GM20431 (cell line): ENCODE measurements around the gene WRAP73.

Source experiments
- in situ Hi-C: fragments of 300-500 bp; cut with MseI, MboI; formaldehyde crosslinking; loops from one replicate; pipeline ENCODE4 v1.15.0; 2020; ENCODE audit warnings: low sequenced_read_pairs; ENCODE audit not compliant: unreplicated experiment

WRAP73 gene

DNA sequence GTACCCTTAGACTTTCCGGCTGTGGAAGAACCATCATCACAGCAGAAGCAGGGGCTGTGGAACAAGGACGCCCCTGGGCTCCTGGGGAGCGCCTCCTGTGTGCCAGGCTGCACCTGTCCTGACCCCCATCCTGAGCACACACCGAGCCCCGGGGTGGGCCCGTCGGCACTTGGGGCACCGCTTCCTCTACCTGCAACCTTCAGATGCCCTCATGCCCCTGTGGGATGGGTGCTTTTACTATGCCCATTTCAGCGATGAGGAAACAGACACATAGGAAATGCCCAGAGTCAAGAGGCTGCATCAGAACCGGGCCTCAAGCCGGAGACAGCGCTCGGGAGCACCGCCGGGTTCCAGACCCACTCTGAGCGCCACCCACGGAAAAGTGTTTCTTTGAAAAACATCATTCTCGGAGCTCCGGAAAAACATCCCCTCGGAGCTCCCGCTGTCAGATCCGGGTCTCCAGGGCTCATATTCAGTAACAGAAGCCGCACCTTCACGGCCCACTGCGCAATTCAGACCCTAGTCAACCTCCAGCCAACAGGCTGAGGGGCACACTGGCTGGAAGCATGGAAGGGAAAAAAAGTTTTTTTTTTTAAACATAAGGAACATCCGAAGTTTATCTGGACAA, 17.1 kb downstream of the WRAP73 start:
- in situ Hi-C loops, result no loop called here

DNA sequence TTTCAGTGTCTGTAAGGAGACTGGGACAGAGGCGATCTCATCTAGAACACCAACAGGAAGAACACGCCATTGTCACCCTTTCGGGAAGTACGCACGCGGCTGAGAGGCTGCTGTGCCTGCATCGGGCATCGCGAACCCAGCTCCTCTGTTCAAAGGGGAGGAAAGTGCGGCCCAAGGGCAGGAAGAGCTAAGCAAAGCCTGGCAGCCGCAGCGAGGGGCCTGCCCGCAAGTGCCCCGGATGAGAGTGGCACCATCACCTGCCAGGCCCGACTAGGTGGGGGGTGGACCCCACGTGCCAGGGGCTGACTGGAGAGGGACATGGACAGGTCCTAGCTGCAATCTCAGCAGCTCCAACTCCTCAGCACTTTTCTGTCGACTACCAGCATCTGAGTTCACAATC, 17.6 kb downstream of the WRAP73 start:
- in situ Hi-C loops, result no loop called here

DNA sequence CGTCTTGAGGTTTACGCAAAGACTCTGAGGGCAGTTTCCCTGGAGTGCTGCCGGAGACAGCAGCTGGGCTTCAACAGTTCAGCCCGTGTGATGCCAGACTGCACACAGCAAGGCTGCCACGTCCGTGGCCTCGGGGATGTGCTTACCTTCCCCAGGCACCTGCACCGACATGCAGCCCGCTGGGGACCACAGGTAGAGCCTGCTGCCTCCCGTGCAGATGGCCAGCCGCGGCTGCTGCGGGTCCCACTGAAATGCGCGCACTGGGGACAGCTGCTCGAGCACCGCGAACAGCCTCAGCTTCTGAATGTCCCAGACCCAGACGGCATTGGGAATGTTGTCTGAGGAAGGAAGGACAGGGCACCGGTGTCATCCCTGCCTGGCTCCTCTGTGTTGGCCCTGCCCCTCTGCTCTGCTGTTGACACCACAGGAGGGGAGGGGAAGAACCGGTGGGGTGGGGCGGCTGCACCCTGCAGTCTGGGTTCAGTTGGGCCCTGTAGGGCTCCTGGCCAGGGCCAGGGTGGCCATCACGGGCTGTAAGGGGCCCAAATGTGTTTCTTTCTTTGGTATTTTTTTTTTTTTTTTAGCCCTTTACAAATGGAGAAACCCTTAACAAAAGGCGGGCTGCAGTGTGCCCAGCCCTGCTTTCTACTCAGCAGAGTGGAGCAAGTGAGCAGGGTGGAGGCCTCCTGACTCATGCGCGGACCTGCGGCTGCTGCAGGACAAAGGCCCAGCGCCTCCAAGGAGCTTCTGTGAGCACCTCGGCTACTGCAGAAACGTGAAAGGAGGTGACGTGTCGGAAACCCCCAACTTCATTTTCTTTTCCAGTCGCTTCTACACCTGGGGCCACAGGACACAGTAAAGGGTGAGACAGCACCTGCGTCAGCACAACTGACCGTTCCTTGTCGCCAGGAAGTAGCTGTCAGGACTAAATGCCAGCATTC, 18.3 kb downstream of the WRAP73 start:
- in situ Hi-C loops, result no loop called here

GRCh38 chr1:3630914-3631313, 19.0 kb downstream of the WRAP73 start:
- in situ Hi-C loops, result no loop called here

DNA sequence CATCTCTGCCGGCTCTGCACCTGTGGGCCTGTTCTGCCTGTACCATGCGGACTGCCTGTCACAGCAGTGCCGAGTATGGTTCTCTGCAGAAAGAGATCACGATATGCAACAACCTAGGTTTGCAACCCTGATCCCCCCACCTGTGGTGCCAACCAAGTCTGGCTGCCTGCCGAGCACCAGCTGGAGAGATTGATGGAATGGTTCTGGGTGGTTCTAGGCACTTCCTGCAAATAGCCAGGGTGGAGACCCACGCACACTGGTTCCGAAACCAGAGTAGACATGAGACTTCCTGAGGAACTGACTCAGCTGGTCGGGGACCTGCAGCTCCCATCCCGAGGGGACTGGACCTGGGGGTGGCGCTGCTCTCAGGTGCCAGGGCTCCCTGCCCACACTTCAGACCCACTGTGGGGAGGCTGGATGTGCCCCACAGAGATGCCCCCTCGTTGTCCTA, 19.7 kb downstream of the WRAP73 start:
- in situ Hi-C loops, result no loop called here

- in situ Hi-C loops, result loop anchor here (10.0 kb wide), 1 partner anchor 95 kb away; no protein-coding TSS in a partner anchor
These were observed 20.2 kb downstream of the WRAP73 start for GRCh38 chr1:3629561-3630160.

- in situ Hi-C loops, result loop anchor here (10.0 kb wide), 1 partner anchor 96 kb away; no protein-coding TSS in a partner anchor
These were observed 21.5 kb downstream of the WRAP73 start for GRCh38 chr1:3628445-3628844.

DNA sequence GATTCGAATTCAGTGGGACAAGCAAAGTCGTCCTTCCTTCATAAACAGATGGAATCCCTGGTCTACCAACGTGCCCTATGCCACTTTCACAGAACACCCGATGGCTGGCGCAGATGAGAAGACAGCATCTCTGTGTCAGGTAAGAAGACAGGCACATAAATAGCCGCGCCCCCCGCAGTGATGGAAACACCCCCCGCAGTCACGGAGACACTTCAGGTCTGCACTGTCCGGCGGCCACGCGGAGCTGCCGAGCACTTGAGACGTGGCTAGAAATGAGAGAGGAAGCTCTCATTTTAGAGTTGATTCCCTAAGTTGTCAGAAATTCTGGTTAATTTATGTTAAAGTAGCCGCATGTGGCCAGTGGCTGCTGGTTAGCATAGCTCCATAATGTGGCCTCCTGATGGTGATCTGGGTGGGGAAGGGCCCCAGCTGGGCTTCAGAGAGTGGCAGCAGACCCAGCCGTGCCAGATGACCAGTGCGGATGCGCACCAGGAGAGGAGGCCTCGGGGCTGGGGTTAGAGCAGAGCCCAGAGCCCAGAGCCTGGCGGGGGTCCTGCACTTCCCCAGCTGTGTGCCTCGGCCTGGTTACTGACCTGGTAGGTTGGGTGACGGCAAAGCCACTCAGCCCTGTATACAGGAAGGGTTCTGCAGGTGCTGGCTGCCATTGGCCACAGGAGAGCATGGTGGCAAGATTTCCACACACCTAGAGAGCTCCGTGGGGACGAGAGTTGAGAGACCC, 22.2 kb downstream of the WRAP73 start:
- in situ Hi-C loops, result loop anchor here (10.0 kb wide), 1 partner anchor 97 kb away; no protein-coding TSS in a partner anchor

DNA sequence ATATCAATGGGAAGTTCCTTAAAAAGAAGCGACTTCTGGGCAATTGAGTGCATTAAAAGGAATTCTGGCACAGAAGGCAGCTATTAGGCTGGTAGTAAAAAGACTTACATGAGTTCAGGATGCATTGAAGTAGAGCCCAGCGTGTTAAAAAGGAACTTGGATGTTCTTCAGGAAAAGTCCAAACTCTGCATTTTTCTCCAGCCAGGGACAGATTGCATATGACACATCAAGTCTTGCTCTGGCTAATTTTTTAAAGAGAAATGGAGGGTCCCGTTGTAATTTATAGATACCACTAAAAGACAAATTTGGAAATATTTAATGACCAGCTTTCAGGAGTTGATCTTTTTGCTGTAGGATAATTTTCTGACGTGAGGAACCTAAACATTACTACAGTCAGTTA, 23.9 kb downstream of the WRAP73 start:
- in situ Hi-C loops, result loop anchor here (10.0 kb wide), 1 partner anchor 99 kb away; no protein-coding TSS in a partner anchor

DNA sequence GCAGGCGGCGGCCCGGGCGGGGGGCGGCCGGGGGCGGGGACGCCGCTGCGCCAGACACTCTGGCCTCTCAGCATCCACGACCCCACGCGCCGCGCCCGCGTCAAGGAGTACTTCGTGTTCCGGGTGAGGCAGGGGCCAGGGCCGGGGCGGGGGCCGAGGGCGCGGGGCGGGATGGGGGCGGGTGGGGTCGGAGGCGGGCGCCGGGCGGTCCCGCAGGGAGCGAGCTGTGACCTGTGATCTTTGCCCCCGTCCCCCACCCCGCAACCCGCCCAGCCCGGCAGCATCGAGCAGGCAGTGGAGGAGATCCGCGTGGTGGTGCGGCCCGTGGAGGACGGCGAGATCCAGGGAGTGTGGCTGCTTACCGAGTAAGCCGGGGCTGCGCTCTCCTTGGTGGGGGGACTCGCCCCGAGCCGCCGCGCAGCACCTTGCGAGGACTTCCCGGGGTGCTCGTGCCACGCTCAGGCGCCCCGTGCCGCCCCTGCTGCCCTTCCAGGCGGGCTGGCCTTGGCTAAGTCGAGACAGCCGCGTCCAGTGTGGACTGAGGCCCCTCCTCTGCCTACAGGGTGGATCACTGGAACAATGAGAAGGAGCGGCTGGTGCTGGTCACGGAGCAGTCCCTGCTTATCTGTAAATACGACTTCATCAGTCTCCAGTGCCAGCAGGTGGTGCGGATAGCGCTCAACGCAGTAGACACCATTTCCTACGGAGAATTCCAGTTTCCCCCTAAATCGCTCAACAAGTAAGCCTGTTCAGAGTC, 24.6 kb downstream of the WRAP73 start:
- in situ Hi-C loops, result loop anchor here (10.0 kb wide), 1 partner anchor 99 kb away; no protein-coding TSS in a partner anchor

DNA sequence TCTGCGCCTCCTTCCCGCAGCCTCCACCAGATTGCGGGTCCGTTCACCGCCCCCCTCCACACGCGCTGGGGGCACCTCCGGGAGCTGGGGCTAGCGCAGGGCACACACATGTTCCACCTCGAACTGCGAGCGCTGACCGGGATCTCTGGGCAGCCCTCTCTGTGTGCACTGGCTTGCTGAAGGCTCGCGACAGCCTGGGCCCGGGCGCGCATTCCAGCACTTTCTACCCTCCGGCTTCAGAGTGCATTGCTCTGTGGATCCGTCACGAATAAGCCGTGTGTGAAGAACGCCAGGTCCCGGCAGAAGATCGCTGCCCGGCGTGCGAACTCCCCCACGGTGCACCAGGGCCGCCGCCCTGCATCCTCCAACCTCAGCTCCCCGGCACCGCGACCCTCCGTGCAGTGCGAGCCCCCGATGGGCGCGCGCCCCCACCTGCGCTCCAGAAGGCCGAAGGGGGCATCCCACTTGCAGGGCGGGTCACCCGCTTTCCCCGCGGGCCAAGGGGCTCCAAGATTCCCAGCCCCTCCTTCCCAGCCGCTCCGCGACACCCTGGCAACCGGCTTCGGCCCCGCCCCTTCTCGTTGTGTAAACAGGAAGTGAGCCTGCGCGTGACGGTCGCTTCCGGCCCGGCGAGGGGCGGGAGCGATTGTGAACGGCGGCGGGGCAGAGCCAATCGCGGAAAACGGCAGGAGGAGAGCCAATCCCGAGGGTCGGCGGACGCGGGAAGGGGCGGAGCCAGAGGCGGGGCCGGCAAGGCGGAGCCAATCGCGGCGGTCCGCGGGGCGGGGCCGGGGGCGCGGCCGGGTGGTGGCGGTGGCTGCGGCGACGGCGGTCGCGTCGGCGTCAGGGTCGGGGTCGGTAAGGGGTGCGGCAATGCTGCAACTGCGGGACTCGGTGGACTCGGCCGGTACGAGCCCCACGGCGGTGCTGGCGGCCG, 25.4 kb downstream of the WRAP73 start, which contains the start of gene TPRG1L:
Gene TPRG1L (plus strand): TSS at position 816 of the 937 bp plus-strand sequence. CDS start 58 bp downstream, at position 874.
- in situ Hi-C loops, result loop anchor here (10.0 kb wide), 1 partner anchor 100 kb away; no protein-coding TSS in a partner anchor

DNA sequence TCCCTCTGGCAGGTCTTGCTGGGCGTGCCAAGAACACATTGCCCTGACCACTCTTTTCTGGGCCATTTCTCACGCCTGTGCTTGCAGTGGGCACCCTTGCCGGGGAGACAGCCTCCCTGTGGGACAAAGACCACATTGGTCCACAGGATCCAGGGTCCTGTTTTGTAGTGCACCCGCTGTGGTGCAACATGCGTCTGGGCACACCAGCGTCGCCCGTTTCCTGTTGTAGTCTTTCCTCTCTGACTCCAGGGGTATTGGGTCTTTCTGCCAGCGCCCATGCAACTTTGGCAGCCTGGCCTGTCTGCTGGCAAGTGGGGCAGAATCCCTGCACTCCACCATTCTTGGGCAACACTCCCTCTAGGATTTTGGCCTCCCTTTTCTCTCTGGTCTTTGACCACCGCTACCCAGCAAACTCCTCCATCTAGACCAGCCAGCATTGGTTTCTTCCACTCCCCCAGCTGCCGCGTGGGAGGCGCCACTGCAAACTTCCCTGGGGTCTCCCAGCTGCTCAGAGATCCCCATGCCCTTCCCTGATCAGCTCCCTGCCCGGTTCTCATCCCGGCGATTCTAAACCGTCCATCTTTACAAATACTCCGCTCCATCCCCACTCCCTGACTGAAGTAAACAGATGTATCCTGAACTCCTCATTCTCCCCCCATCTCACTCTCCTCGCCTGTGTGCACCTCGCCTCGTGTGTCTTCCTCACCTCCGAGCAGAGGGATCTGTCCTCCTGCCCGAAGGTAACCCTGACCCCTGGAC, 26.3 kb downstream of the WRAP73 start:
- in situ Hi-C loops, result loop anchor here (10.0 kb wide), 1 partner anchor 101 kb away; no protein-coding TSS in a partner anchor

DNA sequence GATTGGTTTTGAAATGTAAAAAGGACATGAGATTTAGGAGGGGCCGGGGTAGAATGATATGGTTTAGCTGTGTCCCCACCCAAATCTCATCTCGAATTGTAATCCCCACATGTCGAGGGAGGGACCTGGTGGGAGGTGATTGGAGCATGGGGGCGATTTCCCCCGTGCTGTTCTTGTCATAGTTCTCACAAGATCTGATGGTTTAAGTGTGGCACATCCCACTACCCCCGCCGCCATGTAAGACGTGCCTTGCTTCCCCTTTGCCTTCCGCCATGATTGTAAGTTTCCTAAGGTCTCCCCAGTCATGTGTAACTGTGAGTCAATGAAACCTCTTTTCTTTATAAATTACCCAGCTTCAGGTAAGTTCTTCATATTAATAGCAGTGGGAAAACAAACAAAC, 27.8 kb downstream of the WRAP73 start:
- in situ Hi-C loops, result loop anchor here (10.0 kb wide), 1 partner anchor 103 kb away; no protein-coding TSS in a partner anchor

DNA sequence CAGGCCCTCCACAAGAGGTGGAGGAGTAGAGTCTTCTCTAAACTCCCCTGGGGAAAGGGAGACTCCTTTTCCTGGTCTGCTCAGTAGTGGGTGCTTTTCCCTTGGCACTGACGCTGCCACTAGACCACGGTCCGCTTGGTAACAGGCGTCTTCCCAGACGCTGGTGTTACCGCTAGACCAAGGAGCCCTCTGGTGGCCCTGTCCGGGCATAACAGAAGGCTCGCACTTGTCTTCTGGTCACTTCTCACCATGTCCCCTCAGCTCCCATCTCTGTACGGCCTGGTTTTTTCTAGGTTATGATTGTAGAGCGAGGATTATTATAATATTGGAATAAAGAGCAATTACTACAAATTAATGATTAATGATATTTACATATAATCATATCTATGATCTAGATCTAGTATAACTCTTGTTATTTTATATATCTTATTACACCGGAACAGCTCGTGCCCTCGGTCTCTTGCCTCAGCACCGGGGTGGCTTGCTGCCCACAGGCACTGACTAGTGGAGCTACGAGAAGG, 28.7 kb downstream of the WRAP73 start:
- in situ Hi-C loops, result loop anchor here (10.0 kb wide), 1 partner anchor 104 kb away; no protein-coding TSS in a partner anchor

GRCh38 chr1:3620708-3621107, 29.2 kb downstream of the WRAP73 start:
- in situ Hi-C loops, result loop anchor here (10.0 kb wide), 1 partner anchor 104 kb away; no protein-coding TSS in a partner anchor

DNA sequence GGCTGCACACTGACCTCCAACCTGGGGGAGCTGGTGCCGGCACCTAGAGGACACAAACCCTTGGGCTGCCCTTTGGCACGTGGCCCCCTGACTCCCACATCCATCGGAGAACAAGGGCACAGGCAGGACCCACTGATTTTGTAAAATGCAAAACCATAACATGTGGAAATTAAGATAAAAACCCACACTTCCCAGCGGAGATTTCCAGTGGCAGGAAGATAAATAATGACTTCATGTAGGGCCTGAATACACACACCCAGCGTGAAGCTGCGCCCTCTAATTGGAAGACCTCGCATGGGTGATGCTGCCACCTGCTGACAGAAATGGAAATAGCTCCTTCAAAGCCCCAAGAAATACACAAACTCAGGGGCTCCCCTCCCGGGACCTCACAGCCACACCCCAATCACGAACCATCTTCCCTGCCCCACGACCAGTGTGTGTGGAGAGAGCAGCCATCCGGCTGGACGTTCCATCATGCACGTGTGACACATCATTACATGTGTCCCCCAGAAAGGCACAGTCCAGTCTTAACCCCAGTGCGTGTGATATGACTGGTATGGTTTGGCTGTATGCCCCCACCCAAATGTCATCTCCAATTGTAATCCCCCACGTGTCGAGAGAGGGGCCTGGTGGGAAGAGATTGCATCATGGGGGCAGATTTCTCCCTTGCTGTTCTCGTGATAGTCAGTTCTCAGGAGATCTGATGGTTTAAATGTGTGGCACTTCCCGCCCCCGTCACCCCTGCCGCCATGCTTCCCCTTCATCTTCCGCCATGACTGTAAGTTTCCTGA, 30.8 kb downstream of the WRAP73 start:
- in situ Hi-C loops, result loop anchor here (5.0 kb wide), 1 partner anchor 52 kb away; no protein-coding TSS in a partner anchor
